Left ventricle myocardium inferior (tissue), 1 donor: ENCODE data around the gene GTPBP6. TPM values are rescaled to one million over a fixed set of nuclear protein-coding genes. Genes with fewer than 3 reads are reported as not detected.

Source experiments
- DNase-seq: peaks from one replicate; pipeline ENCODE4 v3.0.0-alpha.2; 2020
- H3K27ac ChIP-seq: fragments of 200-600 bp; replicated peaks from 2 replicates; pipeline ENCODE4 v1.8.0; 2021
- H3K27me3 ChIP-seq: fragments of 200-600 bp; 2 replicates; pipeline ENCODE4 v1.8.0; 2021; ENCODE audit warnings: low read depth
- H3K36me3 ChIP-seq: fragments of 200-600 bp; 2 replicates; pipeline ENCODE4 v1.8.0; 2021
- H3K4me1 ChIP-seq: fragments of 200-600 bp; 2 replicates; pipeline ENCODE4 v1.8.0; 2021
- H3K4me3 ChIP-seq: fragments of 200-600 bp; 2 replicates; pipeline ENCODE4 v1.8.0; 2021; ENCODE audit warnings: mild to moderate bottlenecking, moderate library complexity
- H3K9me3 ChIP-seq: fragments of 200-600 bp; replicated peaks from 2 replicates; pipeline ENCODE4 v1.8.0; 2021
- intact Hi-C: fragments of 100-400 bp; cut with micrococcal nuclease; formaldehyde crosslinking; loops from one replicate; pipeline ENCODE4 v1.11.0; 2022
- long read RNA-seq: library from polyadenylated mRNA; unstranded; transcript quantifications from one replicate; pipeline ENCODE4 v2.0.0, GENCODE V29; 2021
- total RNA-seq: library from RNA; stranded (reverse); fragmentation: NEBNext Ultra II Directional; extraction: Animal tissue kit (Norgen Biotek cat#: 25700); gene quantifications from one replicate; pipeline ENCODE4 v1.2.1, GENCODE V29; 2021
- TF ChIP-seq, protein P1 (sequence below): fragments of 200-600 bp; IDR thresholded peaks from 2 replicates; pipeline ENCODE4 v1.8.0; 2021; ENCODE audit warnings: antibody characterized with exemption, mild to moderate bottlenecking, borderline replicate concordance
- donor health status: DM: no; HTN: yes; CAD: no; lungs with severe emphysema.

The GTPBP6 gene, protein sequence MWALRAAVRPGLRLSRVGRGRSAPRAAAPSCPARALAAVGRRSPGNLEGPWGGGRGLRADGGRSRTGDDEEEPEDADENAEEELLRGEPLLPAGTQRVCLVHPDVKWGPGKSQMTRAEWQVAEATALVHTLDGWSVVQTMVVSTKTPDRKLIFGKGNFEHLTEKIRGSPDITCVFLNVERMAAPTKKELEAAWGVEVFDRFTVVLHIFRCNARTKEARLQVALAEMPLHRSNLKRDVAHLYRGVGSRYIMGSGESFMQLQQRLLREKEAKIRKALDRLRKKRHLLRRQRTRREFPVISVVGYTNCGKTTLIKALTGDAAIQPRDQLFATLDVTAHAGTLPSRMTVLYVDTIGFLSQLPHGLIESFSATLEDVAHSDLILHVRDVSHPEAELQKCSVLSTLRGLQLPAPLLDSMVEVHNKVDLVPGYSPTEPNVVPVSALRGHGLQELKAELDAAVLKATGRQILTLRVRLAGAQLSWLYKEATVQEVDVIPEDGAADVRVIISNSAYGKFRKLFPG
- total RNA-seq: 51.1 TPM
- long read RNA-seq, transcript GTPBP6-201 (10 exons, 1,907 nt): major isoform, 152 of 217 reads
- long read RNA-seq, partial matches to known transcripts: 34 of 217 reads
- long read RNA-seq, other reads (novel, unspliced or antisense): 30 of 217 reads

DNA sequence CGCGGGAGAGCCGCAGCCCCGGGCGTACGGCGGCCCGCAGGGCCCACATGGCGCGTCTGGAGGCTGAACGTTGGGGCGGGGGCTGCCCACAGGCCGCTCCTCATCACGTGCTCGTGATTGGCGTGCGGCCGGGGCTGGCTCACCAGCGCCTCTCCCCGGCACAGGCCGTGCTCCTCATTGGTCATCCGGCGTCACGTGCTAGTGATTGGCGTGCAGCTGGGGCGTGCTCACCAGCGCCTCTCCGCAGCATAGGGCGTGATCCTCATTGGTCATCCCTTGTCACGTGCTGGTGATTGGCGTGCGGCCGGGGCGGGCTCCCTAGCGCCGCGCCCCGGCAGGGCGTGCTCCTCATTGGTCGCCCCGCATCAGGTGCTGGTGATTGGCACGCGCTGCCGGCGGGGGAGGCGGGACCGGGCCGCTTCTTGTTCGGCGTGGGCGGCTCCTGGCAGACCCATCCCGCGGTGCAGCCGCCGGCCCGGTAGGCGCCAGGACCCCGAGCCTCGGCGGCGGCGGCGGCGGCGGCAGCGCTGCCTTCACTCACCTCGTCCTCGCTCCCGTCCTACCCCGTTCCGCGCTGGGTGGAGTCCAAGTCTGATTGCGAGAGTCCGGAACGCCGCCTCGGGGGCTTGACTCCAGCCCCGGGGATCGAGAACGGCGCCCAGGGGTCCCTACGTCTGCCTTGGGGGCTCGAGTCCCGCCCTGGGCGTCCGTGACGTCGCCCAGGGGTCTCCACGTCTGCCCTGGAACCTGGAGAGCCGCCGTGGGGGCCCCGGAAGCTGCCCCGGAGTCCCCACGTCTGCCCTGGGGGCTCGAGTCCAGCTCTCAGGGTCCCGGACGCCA is at the start of gene GTPBP6:
GTPBP6 (minus strand) TSS at position 58 of the 840 bp plus-strand sequence; CDS start at position 49, 9 bp downstream.
- Histone ChIP-seq H3K4me3 (peak within 1 kb of the TSS; percentile 84), H3K36me3 (peaks cover 23% of the 10 kb centered on the region), H3K9me3 (no peaks in the 10 kb centered on the region), H3K27me3 (peaks cover 2% of the 10 kb centered on the region), H3K27ac (peak within 1 kb of the TSS; percentile 98), H3K4me1 (peaks cover 27% of the 10 kb centered on the region)
- TF ChIP-seq, protein P1, sequence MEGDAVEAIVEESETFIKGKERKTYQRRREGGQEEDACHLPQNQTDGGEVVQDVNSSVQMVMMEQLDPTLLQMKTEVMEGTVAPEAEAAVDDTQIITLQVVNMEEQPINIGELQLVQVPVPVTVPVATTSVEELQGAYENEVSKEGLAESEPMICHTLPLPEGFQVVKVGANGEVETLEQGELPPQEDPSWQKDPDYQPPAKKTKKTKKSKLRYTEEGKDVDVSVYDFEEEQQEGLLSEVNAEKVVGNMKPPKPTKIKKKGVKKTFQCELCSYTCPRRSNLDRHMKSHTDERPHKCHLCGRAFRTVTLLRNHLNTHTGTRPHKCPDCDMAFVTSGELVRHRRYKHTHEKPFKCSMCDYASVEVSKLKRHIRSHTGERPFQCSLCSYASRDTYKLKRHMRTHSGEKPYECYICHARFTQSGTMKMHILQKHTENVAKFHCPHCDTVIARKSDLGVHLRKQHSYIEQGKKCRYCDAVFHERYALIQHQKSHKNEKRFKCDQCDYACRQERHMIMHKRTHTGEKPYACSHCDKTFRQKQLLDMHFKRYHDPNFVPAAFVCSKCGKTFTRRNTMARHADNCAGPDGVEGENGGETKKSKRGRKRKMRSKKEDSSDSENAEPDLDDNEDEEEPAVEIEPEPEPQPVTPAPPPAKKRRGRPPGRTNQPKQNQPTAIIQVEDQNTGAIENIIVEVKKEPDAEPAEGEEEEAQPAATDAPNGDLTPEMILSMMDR: no peak
- intact Hi-C loops: no loop called here
- peak; percentile 100 for DNase-seq

DNA sequence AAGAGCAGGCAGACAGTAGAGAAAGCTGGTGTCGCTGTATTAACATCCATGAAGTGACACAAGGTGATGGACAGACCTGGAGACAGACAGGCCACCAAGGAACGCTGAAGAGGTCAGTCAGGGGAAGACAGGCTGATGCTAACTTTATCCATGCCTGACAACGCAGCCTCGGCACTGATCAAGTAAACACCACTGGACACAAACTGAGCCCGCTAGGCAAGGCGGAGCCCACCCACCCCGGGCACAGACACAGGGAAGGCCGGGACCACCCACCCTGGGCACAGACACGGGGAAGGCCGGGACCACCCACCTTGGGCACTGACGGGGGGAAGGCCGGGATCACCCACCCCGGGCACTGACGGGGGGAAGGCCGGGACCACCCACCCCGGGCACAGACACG is 49.3 kb upstream of the GTPBP6 start:
- DNase-seq: no peak
- intact Hi-C loops: no loop called here
- peak overlapping the region; percentile 96 for H3K27ac ChIP-seq

DNA sequence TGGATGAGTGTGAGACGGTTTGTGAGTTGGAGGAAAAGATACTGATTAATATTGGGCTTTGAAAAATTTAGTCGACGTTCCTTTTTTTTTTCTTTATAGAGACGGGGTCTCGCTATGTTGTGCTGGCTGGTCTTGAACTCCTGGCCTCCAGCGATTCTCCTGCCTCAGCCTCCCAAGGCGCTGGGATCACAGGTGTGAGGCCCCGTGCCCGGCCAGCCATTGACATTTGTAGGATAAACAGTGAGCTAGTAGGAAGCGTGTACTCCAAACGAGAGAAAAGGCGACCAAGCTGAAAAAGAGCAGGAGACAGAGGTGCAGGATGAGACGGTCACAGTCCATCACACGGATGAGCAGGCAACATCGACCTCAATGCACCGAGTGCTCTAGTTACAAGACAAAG is 48.8 kb upstream of the GTPBP6 start:
- TF ChIP-seq, protein P1: no peak
- no peak overlapping the region for H3K4me3 ChIP-seq

More for the DNA sequence above, 49.3 kb upstream of the GTPBP6 start:
- Histone ChIP-seq H3K4me1 (peaks cover 26% of the 10 kb centered on the region), H3K4me3 (peak overlapping the region; percentile 68), H3K27me3 (peaks cover 11% of the 10 kb centered on the region), H3K36me3 (no peaks in the 10 kb centered on the region), H3K9me3 (no peaks in the 10 kb centered on the region)
- TF ChIP-seq, protein P1: no peak

DNA sequence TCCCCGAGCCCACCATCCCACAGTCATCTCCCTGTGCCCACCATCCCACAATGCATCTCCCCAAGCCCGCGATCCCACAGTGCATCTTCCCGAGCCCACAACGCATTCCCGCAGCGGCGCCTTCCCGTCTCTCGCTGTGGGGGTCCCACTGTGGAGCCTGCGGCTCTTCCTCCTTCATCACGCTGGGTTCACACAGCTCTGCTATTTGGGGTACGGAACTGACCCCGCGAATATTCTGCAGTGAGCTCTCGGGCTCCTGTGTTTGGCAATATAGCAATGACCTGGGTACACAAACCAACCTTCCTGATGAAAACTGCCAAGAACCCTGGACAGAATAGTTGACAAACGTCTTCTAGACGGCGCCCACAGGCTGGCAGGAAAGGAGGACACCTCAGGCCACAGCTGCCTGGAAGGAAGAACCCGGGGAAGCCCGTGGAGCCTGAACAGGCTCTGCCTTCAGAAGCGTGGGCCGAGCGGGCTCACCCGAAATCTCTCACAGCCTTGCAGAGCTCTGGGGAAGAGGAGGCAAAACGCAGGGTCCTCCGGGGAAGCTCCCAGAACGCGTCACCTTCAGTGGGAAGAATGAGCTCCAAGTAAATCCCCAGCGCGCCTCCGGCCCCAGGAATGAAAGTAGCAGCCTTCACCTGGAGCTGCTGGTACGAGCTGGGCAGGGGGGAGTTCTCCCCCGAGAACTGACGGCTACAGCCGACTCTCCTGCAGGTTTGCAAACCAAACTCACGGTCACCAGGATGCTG is 45.2 kb upstream of the GTPBP6 start:
- Histone ChIP-seq H3K4me3 (no peak overlapping the region), H3K27ac (no peak overlapping the region), H3K9me3 (peaks cover 27% of the 10 kb centered on the region), H3K36me3 (peaks cover 27% of the 10 kb centered on the region), H3K27me3 (no peaks in the 10 kb centered on the region), H3K4me1 (peaks cover 10% of the 10 kb centered on the region)
- no peak for DNase-seq
- intact Hi-C loops: no loop called here
- TF ChIP-seq, protein P1: no peak

More for the DNA sequence above, 48.8 kb upstream of the GTPBP6 start:
- Histone ChIP-seq H3K4me1 (peaks cover 21% of the 10 kb centered on the region), H3K9me3 (no peaks in the 10 kb centered on the region), H3K27ac (peak overlapping the region; percentile 96), H3K27me3 (peaks cover 5% of the 10 kb centered on the region), H3K36me3 (no peaks in the 10 kb centered on the region)
- intact Hi-C loops: no loop called here
- DNase-seq: no peak
